Neuronal stem cell (in vitro differentiated cells): Measurements from ENCODE around the gene AP5Z1.
A peak's percentile ranks its signal among the peaks of the same experiment; 100 is the strongest.

Experiments
- DNase-seq: peaks from one replicate; pipeline ENCODE4 v3.0.0-alpha.2; 2013; ENCODE audit warnings: low spot score
- H2AFZ ChIP-seq: one replicate; pipeline ENCODE4 v1.6.1; 2013; ENCODE audit warnings: mild to moderate bottlenecking, low read length, inconsistent platforms
- H2AK5ac ChIP-seq: 2 replicates; pipeline ENCODE4 v1.6.1; 2013; ENCODE audit warnings: low read depth, mild to moderate bottlenecking, inconsistent platforms, low read length, moderate library complexity, mixed read lengths
- H2BK120ac ChIP-seq: 2 replicates; pipeline ENCODE4 v1.6.1; 2013; ENCODE audit warnings: low read depth, mild to moderate bottlenecking, inconsistent platforms, low read length, moderate library complexity, mixed read lengths
- H2BK12ac ChIP-seq: one replicate; pipeline ENCODE4 v1.6.1; 2013; ENCODE audit warnings: low read length, inconsistent platforms
- H2BK15ac ChIP-seq: 2 replicates; pipeline ENCODE4 v1.6.1; 2013; ENCODE audit warnings: mild to moderate bottlenecking, low read length, inconsistent platforms, mixed read lengths
- H2BK5ac ChIP-seq: one replicate; pipeline ENCODE4 v1.6.1; 2013; ENCODE audit warnings: inconsistent platforms, mild to moderate bottlenecking, low read length, moderate library complexity
- H3K14ac ChIP-seq: one replicate; pipeline ENCODE4 v1.6.1; 2013; ENCODE audit warnings: low read length, inconsistent platforms
- H3K18ac ChIP-seq: 2 replicates; pipeline ENCODE4 v1.6.1; 2013; ENCODE audit warnings: low read length, inconsistent platforms
- H3K23ac ChIP-seq: 2 replicates; pipeline ENCODE4 v1.6.1; 2013; ENCODE audit warnings: low read depth, mild to moderate bottlenecking, mixed read lengths, low read length, inconsistent platforms; ENCODE audit not compliant: poor library complexity
- H3K27ac ChIP-seq: replicated peaks from 3 replicates; pipeline ENCODE4 v1.5.1; 2013; ENCODE audit warnings: low read length, inconsistent platforms
- H3K27me3 ChIP-seq, 3 experiments: 2 replicates each; pipeline ENCODE4 v1.6.1; 2013; ENCODE audit warnings: low read length in 3 of 3, mild to moderate bottlenecking in 2 of 3, inconsistent platforms in 1 of 3, low read depth in 1 of 3, mixed read lengths in 1 of 3, moderate library complexity in 1 of 3; ENCODE audit not compliant: control insufficient read depth in 3 of 3, insufficient read depth in 3 of 3
- H3K36me3 ChIP-seq, 2 donors: replicated peaks in 1 of 2; 2 replicates each; pipeline ENCODE4 v1.6.1; 2013; ENCODE audit warnings: low read length in 2 of 2; ENCODE audit not compliant: control insufficient read depth in 2 of 2, insufficient read depth in 2 of 2
- H3K4ac ChIP-seq: 2 replicates; pipeline ENCODE4 v1.6.1; 2013; ENCODE audit warnings: inconsistent platforms, mild to moderate bottlenecking, low read length, moderate library complexity
- H3K4me1 ChIP-seq, 2 donors: 1 replicate in 1 of 2; 2 replicates in 1 of 2; pipeline ENCODE4 v1.6.1; 2013; ENCODE audit warnings: low read length in 2 of 2, low read depth in 1 of 2; ENCODE audit not compliant: control insufficient read depth in 2 of 2, insufficient read depth in 1 of 2
- H3K4me2 ChIP-seq: one replicate; pipeline ENCODE4 v1.6.1; 2013; ENCODE audit warnings: mild to moderate bottlenecking, low read length, inconsistent platforms; ENCODE audit not compliant: insufficient read depth, poor library complexity, severe bottlenecking
- H3K4me3 ChIP-seq, 2 donors: 2 replicates each; pipeline ENCODE4 v1.5.1; 2013; ENCODE audit warnings: low read length in 2 of 2, mild to moderate bottlenecking in 2 of 2, inconsistent platforms in 1 of 2, moderate library complexity in 1 of 2
- H3K79me1 ChIP-seq: one replicate; pipeline ENCODE4 v1.6.1; 2013; ENCODE audit warnings: low read depth, mild to moderate bottlenecking, inconsistent platforms, low read length, moderate library complexity
- H3K9ac ChIP-seq: one replicate; pipeline ENCODE4 v1.6.1; 2013; ENCODE audit warnings: mild to moderate bottlenecking, low read depth, low read length, inconsistent platforms; ENCODE audit not compliant: poor library complexity
- H3K9me3 ChIP-seq, 2 donors: replicated peaks in 1 of 2; 2 replicates each; pipeline versions ENCODE3 to v1.6.1; 2013; ENCODE audit warnings: low read length in 2 of 2, mild to moderate bottlenecking in 2 of 2, inconsistent platforms in 1 of 2, low read depth in 1 of 2, mixed read lengths in 1 of 2, moderate library complexity in 1 of 2; ENCODE audit not compliant: control insufficient read depth in 2 of 2, insufficient read depth in 1 of 2
- H4K8ac ChIP-seq: one replicate; pipeline ENCODE4 v1.6.1; 2013; ENCODE audit warnings: low read depth, mild to moderate bottlenecking, inconsistent platforms, low read length, moderate library complexity
- H4K91ac ChIP-seq: one replicate; pipeline ENCODE4 v1.6.1; 2013; ENCODE audit warnings: low read length, low read depth, mild to moderate bottlenecking, inconsistent platforms; ENCODE audit not compliant: poor library complexity
- WGBS, 2 donors: extraction: QIAGEN DNeasy Blood & Tissue Kit; methylation state at CpG; one replicate each; pipeline ENCODE4 v1.1.7; 2013; ENCODE audit warnings: missing lambda C conversion rate in 2 of 2, mixed read lengths in 1 of 2; ENCODE audit not compliant: insufficient read length in 2 of 2, insufficient replicate concordance in 1 of 2; ENCODE audit errors: extremely low coverage in 2 of 2; 5-methylcytosine and 5-hydroxymethylcytosine counted together

The AP5Z1 gene

GRCh38 chr7:4749363-4749762 is 26.1 kb upstream of the AP5Z1 start:
- Histone ChIP-seq H2AFZ (no peak overlapping the region), H2BK5ac (no peak overlapping the region), H4K91ac (no peak overlapping the region), H3K27ac (no peak overlapping the region), H3K4me1 (peaks cover 3 to 5% of the 10 kb centered on the region in 2 donors), H3K4me3 (no peak overlapping the region), H3K14ac (peak overlapping the region; percentile 67), H3K27me3 (no peaks in the 10 kb centered on the region), H3K36me3 (peaks cover 4 to 52% of the 10 kb centered on the region in 2 donors), H3K4ac (no peak overlapping the region), H3K18ac (peak overlapping the region; percentile 77), H2BK12ac (no peak overlapping the region), H3K9ac (no peak overlapping the region), H3K4me2 (no peak overlapping the region), H3K9me3 (no peaks in the 10 kb centered on the region), H2BK15ac (no peak overlapping the region), H2AK5ac (no peak overlapping the region), H4K8ac (peak overlapping the region; percentile 30), H3K79me1 (peaks cover 12% of the 10 kb centered on the region), H3K23ac (peak overlapping the region; percentile 95), H2BK120ac (no peak overlapping the region)
- no peak for DNase-seq
- no CpG with 5 or more reads among the region's 14 CpGs for WGBS, 2 donors

- peak overlapping the region; percentile 95 for H3K23ac ChIP-seq
- peaks cover 0 to 2% of the 10 kb centered on the region in 2 donors for H3K4me1 ChIP-seq
- no CpG with 5 or more reads among the region's 15 CpGs for WGBS, 2 donors
- no peak overlapping the region for H2BK120ac ChIP-seq
- H3K18ac ChIP-seq = peak overlapping the region; percentile 77
- H3K4me2 ChIP-seq = no peak overlapping the region
- no peak overlapping the region for H2BK15ac ChIP-seq
- no peak overlapping the region for H3K4me3 ChIP-seq
- peak overlapping the region; percentile 41 for H2BK12ac ChIP-seq
- no peak overlapping the region for H4K91ac ChIP-seq
- peaks cover 12% of the 10 kb centered on the region for H3K79me1 ChIP-seq
- DNase-seq = no peak
- H3K9ac ChIP-seq = no peak overlapping the region
- no peak overlapping the region for H3K27ac ChIP-seq
- H3K14ac ChIP-seq = peak overlapping the region; percentile 67
- H2AK5ac ChIP-seq = no peak overlapping the region
- H4K8ac ChIP-seq = no peak overlapping the region
- H3K4ac ChIP-seq = no peak overlapping the region
- H3K27me3 ChIP-seq = no peaks in the 10 kb centered on the region
- H3K9me3 ChIP-seq = no peaks in the 10 kb centered on the region
- no peak overlapping the region for H2AFZ ChIP-seq
- peaks cover 8 to 56% of the 10 kb centered on the region in 2 donors for H3K36me3 ChIP-seq
- no peak overlapping the region for H2BK5ac ChIP-seq
Observed at GRCh38 chr7:4749798-4750197, 25.6 kb upstream of the AP5Z1 start.

DNA sequence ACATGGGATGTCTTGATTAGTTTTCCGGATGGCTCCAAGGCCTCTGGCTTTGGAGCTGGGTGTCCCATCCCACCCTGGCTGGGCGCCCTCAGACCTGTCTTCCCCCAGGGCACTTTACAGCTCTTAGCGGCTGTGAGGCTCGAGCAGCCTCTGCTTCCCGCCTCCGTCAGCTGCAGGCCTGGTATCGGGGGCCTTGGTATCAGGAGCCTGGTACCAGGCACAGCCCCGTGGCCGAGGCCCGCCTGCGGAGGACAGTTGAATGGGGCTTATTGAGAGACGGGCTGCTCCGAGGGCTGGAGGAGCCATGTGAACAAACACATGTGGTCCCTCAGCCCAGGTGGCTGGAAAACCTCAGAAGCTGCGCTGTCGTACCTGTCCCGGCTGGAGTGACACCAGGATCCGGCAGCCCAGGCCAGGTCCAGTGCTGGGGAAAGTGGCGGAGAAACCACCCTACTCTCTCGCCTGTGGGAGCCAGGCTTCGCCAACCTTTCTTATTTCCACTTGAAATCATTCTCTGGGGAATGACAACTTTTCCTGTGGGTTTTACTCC is 23.9 kb upstream of the AP5Z1 start:
- Histone ChIP-seq H4K8ac (no peak overlapping the region), H3K4me3 (no peak overlapping the region), H3K36me3 (peaks cover 16 to 66% of the 10 kb centered on the region in 2 donors), H2AK5ac (no peak overlapping the region), H3K4me1 (no peaks in the 10 kb centered on the region), H2AFZ (no peak overlapping the region), H3K4me2 (no peak overlapping the region), H3K9ac (no peak overlapping the region), H4K91ac (no peak overlapping the region), H2BK120ac (no peak overlapping the region), H3K23ac (no peak overlapping the region), H3K79me1 (peaks cover 12% of the 10 kb centered on the region), H3K18ac (no peak overlapping the region), H3K14ac (peak overlapping the region; percentile 38), H2BK12ac (no peak overlapping the region), H3K27me3 (no peaks in the 10 kb centered on the region), H2BK15ac (no peak overlapping the region), H2BK5ac (no peak overlapping the region), H3K27ac (no peak overlapping the region), H3K4ac (no peak overlapping the region), H3K9me3 (no peaks in the 10 kb centered on the region)
- no peak for DNase-seq
- WGBS, 2 donors = no CpG with 5 or more reads among the region's 20 CpGs

DNA sequence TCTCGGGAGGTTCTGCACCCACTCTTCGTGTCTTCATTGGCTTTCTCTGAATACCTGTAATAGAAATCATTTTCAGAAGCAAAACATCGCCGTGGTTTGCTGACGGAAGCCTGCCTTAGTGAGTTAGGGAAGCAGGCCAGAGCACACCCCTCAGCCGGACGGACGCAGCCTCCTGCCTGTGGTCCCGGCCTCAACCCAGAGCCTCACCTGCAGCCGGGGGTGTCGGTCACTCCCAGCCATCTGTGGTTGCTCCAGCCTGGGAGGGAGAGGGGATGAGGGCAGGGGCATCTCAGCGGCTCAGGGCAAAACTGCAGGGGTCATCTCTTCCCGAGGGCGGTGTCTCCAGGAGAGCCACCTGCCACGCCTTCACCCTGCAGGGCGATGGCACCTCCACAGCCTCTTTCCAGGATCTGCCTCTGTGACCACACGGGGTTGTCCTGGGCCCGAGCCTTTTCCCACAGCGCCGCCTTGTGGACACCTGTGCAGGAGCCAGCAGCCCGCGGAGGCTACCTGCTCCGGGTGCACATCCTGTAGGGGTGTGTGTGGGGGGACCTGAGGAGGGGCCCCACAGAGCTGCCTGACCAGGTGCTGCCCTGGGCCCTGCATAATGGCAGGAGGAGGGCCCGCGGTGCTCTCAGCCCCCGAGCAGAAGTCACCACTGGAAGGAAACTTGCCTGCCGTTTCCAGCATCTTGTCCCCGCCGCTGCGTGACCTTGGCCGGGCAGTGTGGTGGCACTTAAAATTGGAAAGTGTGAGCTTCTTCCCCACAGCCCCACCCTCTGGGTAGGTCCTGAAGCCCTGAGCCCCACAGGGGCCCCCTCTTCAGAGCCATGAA is 21.6 kb upstream of the AP5Z1 start:
- peaks cover 10% of the 10 kb centered on the region for H3K79me1 ChIP-seq
- H2BK15ac ChIP-seq = no peak overlapping the region
- no peak overlapping the region for H3K4me2 ChIP-seq
- H3K14ac ChIP-seq = no peak overlapping the region
- H2BK12ac ChIP-seq = peak overlapping the region; percentile 50
- no peak overlapping the region for H3K9ac ChIP-seq
- WGBS, 2 donors = no CpG with 5 or more reads among the region's 31 CpGs
- peak overlapping the region; percentile 74 for H2AK5ac ChIP-seq
- H2BK5ac ChIP-seq = peak overlapping the region; percentile 2
- H2AFZ ChIP-seq = no peak overlapping the region
- H3K23ac ChIP-seq = peak overlapping the region; percentile 75
- no peak overlapping the region for H2BK120ac ChIP-seq
- H3K4me1 ChIP-seq = no peaks in the 10 kb centered on the region
- H3K18ac ChIP-seq = peak overlapping the region; percentile 66
- H3K27me3 ChIP-seq = no peaks in the 10 kb centered on the region
- peak; percentile 61 for DNase-seq
- H4K8ac ChIP-seq = no peak overlapping the region
- H3K9me3 ChIP-seq = no peaks in the 10 kb centered on the region
- H4K91ac ChIP-seq = no peak overlapping the region
- H3K36me3 ChIP-seq = peaks cover 26 to 66% of the 10 kb centered on the region in 2 donors
- H3K27ac ChIP-seq = no peak overlapping the region
- no peak overlapping the region for H3K4me3 ChIP-seq
- no peak overlapping the region for H3K4ac ChIP-seq
